Femur (tissue), 1 donor: ENCODE results near the gene GAB4.

Experiments
- DNase-seq: peaks from one replicate; pipeline ENCODE4 v3.0.0-alpha.2; 2017

GAB4 gene

DNA sequence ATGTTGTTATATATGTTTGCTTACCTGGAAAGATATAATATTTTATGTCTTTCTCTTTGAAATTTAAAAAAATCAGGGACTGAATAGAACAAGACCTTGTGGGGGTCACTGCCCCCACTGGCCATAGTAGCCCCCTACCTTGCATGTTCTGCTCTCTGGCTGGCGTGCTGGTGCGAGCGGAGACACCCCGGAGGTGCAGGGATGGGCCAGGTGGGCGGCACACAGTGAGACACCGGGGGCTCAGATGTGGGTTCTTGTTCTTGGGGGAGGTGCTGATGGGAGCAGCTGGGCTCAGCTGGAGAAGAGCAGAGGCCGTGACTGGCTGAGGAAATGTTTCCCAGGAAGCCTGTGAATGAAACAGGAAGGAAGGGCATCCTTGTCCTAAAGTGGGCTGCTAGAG is 20.2 kb downstream of the GAB4 start:
- no peak for DNase-seq

GRCh38 chr22:16975155-16975885 is 32.7 kb downstream of the GAB4 start:
- DNase-seq, result no peak

GRCh38 chr22:16974298-16975084 is 33.5 kb downstream of the GAB4 start:
- DNase-seq, result no peak

DNA sequence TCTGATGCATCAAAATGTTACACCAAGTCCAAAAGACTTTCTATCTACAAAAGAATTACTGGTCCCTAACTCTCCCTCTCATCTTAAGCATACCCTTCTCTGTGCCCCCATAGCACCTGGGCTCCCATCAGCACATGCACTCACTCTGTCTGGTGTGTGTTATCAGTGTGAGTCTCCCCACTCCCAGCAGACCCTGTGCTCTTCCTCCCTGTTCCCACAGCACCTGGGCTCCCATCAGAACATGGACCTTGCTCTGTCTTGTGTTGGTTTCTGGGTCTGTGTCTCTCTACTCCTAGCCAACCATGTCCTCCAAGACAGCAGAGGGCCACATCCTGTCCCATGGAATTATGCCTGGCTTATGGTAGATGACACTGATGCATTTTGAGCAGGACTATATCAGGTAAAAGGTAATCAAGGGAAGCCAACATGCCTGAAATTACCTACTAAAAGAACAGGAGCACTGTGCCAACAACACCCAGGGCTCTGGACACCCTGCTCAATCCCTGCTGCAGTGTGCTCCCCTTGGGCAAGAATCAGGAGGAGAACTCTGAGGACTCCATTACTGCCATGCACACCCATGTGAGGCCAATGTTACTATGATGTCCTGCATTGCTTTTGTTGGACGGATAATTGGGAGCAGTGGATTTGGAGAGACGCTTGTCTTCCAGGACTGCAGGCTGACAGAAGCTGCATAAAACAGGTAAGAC is 34.3 kb downstream of the GAB4 start:
- DNase-seq, result no peak

- DNase-seq, result no peak
Measured at GRCh38 chr22:16972311-16972710, 35.7 kb downstream of the GAB4 start.

GRCh38 chr22:16970446-16970845 is 37.6 kb downstream of the GAB4 start:
- DNase-seq, result no peak

- DNase-seq, result peak; percentile 25
Measured at GRCh38 chr22:16969508-16970327, 38.3 kb downstream of the GAB4 start.

DNA sequence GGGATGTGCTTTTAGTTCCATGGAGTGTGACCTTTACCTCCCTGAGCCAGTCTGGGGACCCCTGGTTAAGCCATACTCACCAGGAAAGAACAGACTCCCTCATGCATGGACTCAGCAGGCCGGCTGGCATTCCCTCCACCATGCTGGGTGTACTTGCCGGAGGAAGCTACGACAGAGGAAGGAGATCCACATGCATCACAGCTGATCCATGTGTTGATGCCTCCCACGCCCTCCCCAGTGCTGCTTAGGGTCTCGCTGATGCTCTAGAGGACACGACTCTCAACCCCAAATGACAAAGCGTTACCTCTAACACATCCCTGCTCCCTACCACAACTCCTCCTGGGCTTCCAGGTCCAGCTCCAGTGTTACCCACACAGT is 39.8 kb downstream of the GAB4 start:
- no peak for DNase-seq

DNA sequence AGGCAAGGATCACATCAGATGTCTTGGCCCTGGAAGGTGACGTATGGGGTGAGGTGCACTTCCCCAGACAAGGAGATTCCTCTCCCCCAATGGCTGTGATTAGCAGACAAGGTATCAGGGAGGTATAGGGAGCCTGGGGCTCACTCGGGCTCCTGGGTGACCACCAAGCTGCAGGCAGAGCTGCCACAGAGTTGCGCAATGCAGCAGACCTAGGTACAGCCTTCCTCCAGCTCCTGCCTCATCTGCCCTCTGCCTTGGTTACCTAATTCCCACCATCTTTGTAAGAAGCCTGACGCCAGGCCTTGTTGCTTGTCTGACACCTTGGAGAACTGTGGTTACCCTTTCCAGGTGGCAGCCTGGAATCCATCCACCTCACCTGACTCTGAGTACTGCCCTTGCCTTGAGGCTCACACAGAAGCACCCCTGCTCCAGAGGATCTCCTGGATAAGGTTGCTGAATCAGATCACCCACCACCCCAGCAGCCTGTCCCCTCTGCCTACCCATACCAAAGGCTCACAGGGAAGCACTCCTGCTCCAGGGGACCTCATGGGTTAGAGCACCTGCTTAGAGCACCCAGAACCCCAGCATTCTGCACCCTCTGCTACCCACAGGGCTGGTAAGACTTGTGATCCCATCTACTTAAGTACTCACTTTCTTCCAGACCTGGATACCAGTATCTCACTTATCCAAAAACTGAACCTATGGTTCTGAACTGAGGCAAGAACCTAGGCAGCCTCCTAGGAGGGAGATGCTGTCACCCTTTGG is 40.4 kb downstream of the GAB4 start:
- no peak for DNase-seq

DNA sequence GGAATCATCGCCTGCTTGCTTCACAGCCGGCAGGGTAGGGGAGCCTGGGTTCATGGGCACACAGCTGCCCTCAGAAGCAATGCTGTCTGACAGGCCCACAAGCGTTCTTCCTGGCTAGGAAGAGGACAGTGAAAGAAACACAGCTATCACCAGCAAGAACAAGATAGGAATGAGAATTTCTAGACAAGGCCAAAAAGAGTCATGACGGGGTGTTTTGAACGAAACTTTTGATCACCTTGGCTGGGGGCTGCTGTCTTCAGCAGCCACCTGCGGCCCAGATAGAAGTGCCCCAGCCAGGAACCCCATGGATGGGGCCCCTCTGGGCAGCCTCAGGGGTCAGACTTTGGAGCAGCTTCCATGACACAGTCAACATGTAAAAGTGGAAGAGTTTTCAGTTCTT is 41.8 kb downstream of the GAB4 start:
- no peak for DNase-seq

DNA sequence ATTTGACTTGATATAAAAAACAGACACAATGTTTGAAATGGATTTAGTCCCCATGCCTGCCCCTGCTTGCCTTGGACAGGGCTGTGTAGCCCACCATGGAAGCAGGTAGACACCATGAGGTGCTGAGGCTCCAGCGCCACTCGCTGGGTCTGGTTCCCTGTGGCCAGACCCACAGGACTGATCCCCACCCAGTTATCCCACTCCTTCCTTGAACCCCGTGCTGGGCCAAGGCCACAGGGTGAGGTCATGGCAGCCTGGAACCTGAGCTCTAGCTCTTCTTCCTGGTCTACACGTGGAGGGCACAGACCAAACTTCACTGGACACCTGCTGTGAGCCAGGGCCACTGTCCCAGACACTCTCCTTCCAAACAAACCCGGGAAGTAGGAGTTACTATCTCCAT is 42.5 kb downstream of the GAB4 start:
- no peak for DNase-seq

GRCh38 chr22:16965083-16965482 is 42.9 kb downstream of the GAB4 start:
- no peak for DNase-seq

DNA sequence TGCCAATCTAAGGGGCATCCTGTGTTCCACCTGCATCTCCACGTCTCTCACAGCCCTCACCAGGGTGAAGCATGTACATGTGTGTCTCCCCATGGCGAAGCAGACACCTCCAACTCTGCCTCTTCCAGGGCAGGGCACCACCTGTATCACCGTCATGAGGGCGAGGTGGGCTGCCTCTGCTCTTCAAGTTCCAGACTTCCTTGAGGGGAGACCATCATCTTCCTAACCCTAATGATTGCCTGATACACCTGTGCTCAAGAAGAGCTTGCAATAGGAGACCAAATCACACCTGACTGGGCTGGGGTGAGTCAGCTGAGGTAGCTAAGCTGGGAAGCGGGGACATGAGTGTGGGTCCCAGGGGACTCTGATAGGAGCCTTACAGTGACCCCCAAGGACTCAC is 43.7 kb downstream of the GAB4 start:
- no peak for DNase-seq

DNA sequence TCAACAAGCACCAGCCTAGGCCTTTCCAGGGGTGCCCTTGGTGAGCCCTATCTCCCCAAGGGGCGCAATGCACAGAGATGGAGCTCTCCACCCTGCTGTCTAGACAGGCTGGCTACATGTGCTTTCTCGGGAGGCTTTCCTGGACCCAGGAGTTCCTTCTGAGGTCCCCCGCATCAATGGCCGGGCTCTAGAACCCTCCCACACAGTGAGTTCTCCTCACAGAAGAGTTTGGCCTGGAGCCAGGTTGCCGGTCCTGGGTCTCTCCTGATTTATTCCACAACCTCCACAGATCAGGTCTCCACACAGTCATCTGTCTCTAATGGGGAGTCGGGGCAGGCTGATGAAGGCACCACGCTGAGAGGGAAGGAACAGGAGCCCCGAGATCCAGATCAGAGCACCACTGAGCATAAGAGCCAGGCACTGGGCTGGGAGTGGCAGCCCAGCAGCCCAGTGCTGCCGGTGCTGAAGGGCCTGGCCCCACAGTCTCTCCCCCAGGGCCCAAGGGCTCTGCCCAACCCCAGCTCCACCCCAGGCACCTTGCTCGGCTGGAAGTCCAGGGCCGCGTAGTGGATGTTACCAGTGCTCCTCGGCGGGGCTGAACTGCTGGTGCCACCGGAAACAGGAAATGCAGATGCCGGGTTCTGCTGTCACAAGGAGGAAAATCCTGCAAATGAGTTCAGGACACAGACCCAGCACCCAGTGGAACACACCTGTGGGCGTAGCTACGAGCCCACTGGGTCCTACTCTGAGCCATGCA is 44.7 kb downstream of the GAB4 start:
- no peak for DNase-seq

DNA sequence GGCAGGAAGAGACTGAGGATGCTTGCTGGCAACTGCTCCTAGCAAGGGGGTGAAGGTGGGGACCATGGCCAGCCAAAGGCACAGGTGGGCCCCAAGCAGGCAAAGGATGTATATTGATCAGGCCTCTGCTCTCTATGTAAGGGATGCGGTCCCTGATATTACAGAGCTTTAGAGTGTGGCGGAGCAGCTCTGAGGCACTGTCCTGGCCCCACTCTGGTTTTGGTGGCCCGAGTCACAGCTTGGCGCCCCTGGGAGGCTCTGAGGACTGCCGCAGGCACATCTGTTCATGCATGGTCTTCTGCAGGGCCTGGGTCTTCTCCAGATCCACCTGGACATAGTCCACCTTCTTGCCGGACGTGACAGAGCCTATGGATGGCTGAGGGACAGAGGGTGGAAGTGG is 45.5 kb downstream of the GAB4 start:
- DNase-seq, result no peak

DNA sequence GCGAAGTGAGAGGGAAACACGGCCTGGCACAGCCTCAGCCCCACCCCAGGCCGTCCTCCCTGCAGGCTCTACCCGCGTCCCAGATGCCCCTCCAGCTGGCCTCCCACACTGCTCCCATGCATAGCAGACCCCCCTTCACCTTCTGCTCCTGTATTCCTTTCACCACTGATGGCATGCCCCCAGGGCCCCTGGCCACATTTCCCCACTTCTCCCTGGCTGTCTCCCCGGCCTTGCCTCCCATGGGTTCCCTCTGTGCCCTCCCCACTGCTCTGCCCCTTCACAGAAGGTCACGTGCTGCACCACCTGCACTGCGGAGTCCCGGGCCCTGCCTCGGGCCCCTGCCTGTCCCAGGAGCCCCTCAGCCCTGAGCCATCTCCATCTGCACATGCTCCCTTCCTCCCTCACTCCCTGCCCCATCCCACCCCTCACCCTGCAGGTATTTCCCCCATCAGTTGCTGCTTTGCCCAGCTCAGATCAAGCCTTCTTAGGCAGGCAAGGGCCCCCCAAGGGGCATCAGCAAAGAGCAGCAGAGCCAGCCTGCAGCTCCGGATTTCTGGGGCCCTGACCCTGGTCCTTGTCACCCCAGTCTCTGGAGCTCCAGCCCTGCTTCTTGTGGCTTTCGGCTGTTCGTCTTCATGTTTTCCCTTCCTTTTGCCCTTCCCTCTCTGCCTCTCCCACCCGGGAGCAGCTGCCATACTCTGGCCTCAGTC is 46.4 kb downstream of the GAB4 start:
- DNase-seq, result no peak

- no peak for DNase-seq
Measured at GRCh38 chr22:16960884-16961249, 47.2 kb downstream of the GAB4 start.

DNA sequence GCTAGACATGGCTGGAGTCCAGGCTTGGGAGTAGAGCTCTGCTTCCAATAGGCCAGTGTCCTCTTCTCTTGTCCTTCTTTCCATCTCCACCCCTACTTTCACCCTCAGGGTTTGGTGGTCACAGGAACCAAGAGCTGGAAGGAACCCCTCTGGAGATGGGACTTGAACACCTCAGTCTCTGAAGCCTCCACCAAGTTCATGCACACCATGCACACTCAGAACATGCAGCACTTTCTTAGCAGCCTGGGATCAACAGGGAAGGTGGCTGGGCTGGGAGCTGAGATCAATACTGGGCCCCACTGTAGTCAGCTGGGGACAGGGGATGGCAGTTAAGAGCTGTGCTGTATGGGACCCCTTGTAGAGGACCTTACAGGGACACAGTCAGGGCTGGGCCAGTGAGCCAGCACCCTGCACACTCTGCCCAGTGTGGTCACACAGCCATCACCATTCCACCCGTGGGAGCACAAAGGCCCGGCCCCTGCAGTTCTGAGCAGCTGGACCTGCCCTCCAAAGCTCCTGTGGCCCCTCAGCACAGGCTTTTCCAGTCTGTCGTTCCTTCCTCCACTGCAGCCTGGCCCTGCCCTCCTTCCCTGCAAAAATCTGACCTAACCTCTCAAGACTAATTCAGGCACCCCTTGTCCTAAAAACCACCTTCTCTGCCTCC is 47.7 kb downstream of the GAB4 start:
- DNase-seq, result no peak

DNA sequence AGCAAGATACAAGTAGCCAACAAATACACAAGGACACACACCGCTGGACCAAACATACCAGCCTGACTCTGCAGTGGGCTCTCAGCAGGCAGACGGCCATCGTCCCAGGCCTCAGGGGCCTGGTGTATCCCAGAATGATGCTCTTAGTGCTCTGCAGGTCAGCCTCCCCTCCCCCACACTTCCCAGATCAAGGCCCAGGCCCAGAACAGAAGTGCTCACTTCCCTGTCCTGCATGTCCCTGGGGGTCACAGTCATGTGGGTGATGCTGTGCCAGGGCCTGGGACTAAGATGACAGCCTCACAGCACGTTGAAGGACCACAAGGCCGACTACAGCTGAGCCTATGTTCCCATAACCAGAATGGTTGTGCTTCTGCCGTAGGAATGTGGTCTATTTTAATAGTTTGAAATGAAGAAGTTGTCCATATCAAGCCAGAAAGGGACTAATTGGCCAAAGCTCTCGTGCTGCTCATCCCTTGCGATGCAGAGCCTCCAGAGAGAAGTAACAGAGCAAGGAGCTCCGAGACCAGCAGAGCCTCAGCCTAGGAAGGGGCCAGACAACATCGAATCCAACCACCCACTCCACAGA is 48.6 kb downstream of the GAB4 start:
- DNase-seq, result no peak

GRCh38 chr22:16958475-16958874 is 49.5 kb downstream of the GAB4 start:
- no peak for DNase-seq
